WTC11 (cell line): ENCODE measurements around the gene SYNGAP1. TPM values are rescaled to one million over a fixed set of nuclear protein-coding genes. Genes with fewer than 3 reads are reported as not detected.
A peak's percentile ranks its signal among the peaks of the same experiment; 100 is the strongest.

ENCODE experiments used
- ATAC-seq: fragments of 200-7000 bp; cut with Tn5 transposase; 2 replicates; pipeline ENCODE4 v1.10.0; 2021; ENCODE audit warnings: mild to moderate bottlenecking, moderate library complexity
- CTCF ChIA-PET: fragments of 300-600 bp; sonication (Branson Sonifier 250); formaldehyde crosslinking; loops from one replicate; lab custom pipeline; 2021; ENCODE audit warnings: antibody characterized with exemption; lab: Charles Lee
- POLR2A ChIA-PET: fragments of 350-600 bp; sonication (Branson Sonifier 250); formaldehyde crosslinking; loops from one replicate; lab custom pipeline; 2021; ENCODE audit warnings: antibody characterized with exemption; lab: Charles Lee
- DNase-seq: peaks from one replicate; pipeline ENCODE4 v3.0.0; 2021; ENCODE audit warnings: low spot score
- H3K27ac Mint-ChIP-seq: 2 replicates; pipeline ENCODE4 v1.8.0; 2021; ENCODE audit warnings: mixed read lengths
- H3K27me3 Mint-ChIP-seq: 2 replicates; pipeline ENCODE4 v1.8.0; 2021; ENCODE audit warnings: low read depth, mild to moderate bottlenecking, moderate library complexity, mixed read lengths
- H3K36me3 Mint-ChIP-seq: 2 replicates; pipeline ENCODE4 v1.8.0; 2021; ENCODE audit warnings: mixed read lengths
- H3K4me1 Mint-ChIP-seq: 2 replicates; pipeline ENCODE4 v1.8.0; 2022; ENCODE audit warnings: mixed read lengths
- H3K4me3 Mint-ChIP-seq: 2 replicates; pipeline ENCODE4 v1.8.0; 2021; ENCODE audit warnings: mild to moderate bottlenecking, moderate library complexity, mixed read lengths
- H3K9me3 Mint-ChIP-seq: 2 replicates; pipeline ENCODE4 v1.8.0; 2021; ENCODE audit warnings: mixed read lengths
- CTCF ChIP-seq: fragments of 200-600 bp; IDR thresholded peaks from 2 replicates; pipeline ENCODE4 v1.8.0; 2022; ENCODE audit warnings: antibody characterized with exemption
- E2F5 ChIP-seq: sonication (generic); formaldehyde crosslinking; IDR thresholded peaks from 2 replicates; pipeline ENCODE4 v1.8.1; 2022; ENCODE audit warnings: mild to moderate bottlenecking, moderate library complexity, missing genetic modification reagents
- ESRRA ChIP-seq: sonication (generic); formaldehyde crosslinking; IDR thresholded peaks from 2 replicates; pipeline ENCODE4 v1.8.1; 2022; ENCODE audit warnings: mild to moderate bottlenecking, missing genetic modification reagents, borderline replicate concordance
- FOXP4 ChIP-seq: sonication (generic); formaldehyde crosslinking; IDR thresholded peaks from 2 replicates; pipeline ENCODE4 v1.8.0; 2022; ENCODE audit warnings: mild to moderate bottlenecking, missing genetic modification reagents
- GABPB1 ChIP-seq: sonication (generic); formaldehyde crosslinking; IDR thresholded peaks from 2 replicates; pipeline ENCODE4 v1.8.1; 2023; ENCODE audit warnings: mild to moderate bottlenecking, missing genetic modification reagents
- HMGXB4 ChIP-seq: sonication (generic); formaldehyde crosslinking; IDR thresholded peaks from 2 replicates; pipeline ENCODE4 v1.8.1; 2023; ENCODE audit warnings: mild to moderate bottlenecking, moderate library complexity, missing genetic modification reagents
- IRF1 ChIP-seq: sonication (generic); formaldehyde crosslinking; IDR thresholded peaks from 2 replicates; pipeline ENCODE4 v1.8.0; 2023; ENCODE audit warnings: missing genetic modification reagents
- IRF2 ChIP-seq: sonication (generic); formaldehyde crosslinking; IDR thresholded peaks from 2 replicates; pipeline ENCODE4 v1.8.0; 2022; ENCODE audit warnings: low read depth, missing genetic modification reagents, borderline replicate concordance
- KAT7 ChIP-seq: sonication (generic); formaldehyde crosslinking; IDR thresholded peaks from 2 replicates; pipeline ENCODE4 v1.8.1; 2023; ENCODE audit warnings: missing genetic modification reagents, mild to moderate bottlenecking, borderline replicate concordance
- MAX ChIP-seq: sonication (generic); formaldehyde crosslinking; IDR thresholded peaks from 2 replicates; pipeline ENCODE4 v1.8.0; 2022; ENCODE audit warnings: mild to moderate bottlenecking, missing genetic modification reagents
- MYBL2 ChIP-seq: sonication (generic); formaldehyde crosslinking; IDR thresholded peaks from 2 replicates; pipeline ENCODE4 v1.8.1; 2023; ENCODE audit warnings: mild to moderate bottlenecking, moderate library complexity, missing genetic modification reagents
- RELA ChIP-seq: sonication (generic); formaldehyde crosslinking; IDR thresholded peaks from 2 replicates; pipeline ENCODE4 v1.8.1; 2022; ENCODE audit warnings: missing genetic modification reagents, mild to moderate bottlenecking, borderline replicate concordance
- RORB ChIP-seq: fragments of 250-450 bp; sonication (Bioruptor Pico); IDR thresholded peaks from 2 replicates; pipeline ENCODE4 v1.9.0; 2021; ENCODE audit warnings: mild to moderate bottlenecking
- SP1 ChIP-seq: sonication (generic); formaldehyde crosslinking; conservative IDR thresholded peaks from 2 replicates; pipeline ENCODE4 v1.8.1; 2022; ENCODE audit warnings: missing genetic modification reagents
- USF1 ChIP-seq: sonication (generic); formaldehyde crosslinking; IDR thresholded peaks from 2 replicates; pipeline ENCODE4 v1.8.0; 2022; ENCODE audit warnings: mild to moderate bottlenecking, missing genetic modification reagents
- ZMAT4 ChIP-seq: fragments of 250-450 bp; sonication (Bioruptor Pico); IDR thresholded peaks from 2 replicates; pipeline ENCODE4 v1.9.0; 2021; ENCODE audit warnings: mild to moderate bottlenecking
- total RNA-seq: library from RNA; stranded (reverse); gene quantifications from 3 replicates; pipeline ENCODE4 v1.2.3, GENCODE V29; 2021

SYNGAP1 gene
- total RNA-seq, 1 experiment from 2014 or later: 139 TPM

- DNase-seq: peak; percentile 93
- H3K36me3 Mint-ChIP-seq: peaks cover 13% of the 10 kb centered on the region
- POLR2A ChIA-PET: interaction anchor here (0.7 to 1.3 kb wide), 5 partner anchors 8 to 108 kb away, joined by 3 to 6 read pairs (median 3); partner anchors contain the start of genes CUTA, ZBTB22 and ZBTB9
- TF ChIP-seq FOXP4: peak; percentile 38; the same call in 1 of the 2 replicates
- peak; percentile 56; the same call in 1 of the 2 replicates for TF ChIP-seq GABPB1 (CRISPR knock-in tag)
- TF ChIP-seq ESRRA: no peak
- no peak for TF ChIP-seq E2F5 (CRISPR knock-in tag)
- 0 out of 2 replicates have a peak, but pooled peaks have one; percentile 23 for TF ChIP-seq CTCF
- TF ChIP-seq HMGXB4 (CRISPR knock-in tag): 0 out of 2 replicates have a peak, but pooled peaks have one; percentile 44
- peak; percentile 80 for TF ChIP-seq SP1 (CRISPR knock-in tag)
- 0 out of 2 replicates have a peak, but pooled peaks have one; percentile 43 for TF ChIP-seq KAT7
- TF ChIP-seq MAX (CRISPR knock-in tag): peak; percentile 31; the same call in 1 of the 2 replicates
- TF ChIP-seq MYBL2 (CRISPR knock-in tag): no peak
- H3K9me3 Mint-ChIP-seq: no peaks in the 10 kb centered on the region
- no peaks in the 10 kb centered on the region; the same call in 1 of the 2 replicates for H3K27me3 Mint-ChIP-seq
- CTCF ChIA-PET: interaction anchor here (0.6 to 2.7 kb wide), 26 partner anchors 8 to 1905 kb away, joined by 3 to 21 read pairs (median 4); partner anchors contain the start of genes B3GALT4, BAK1, CUTA and KIFC1
- peak overlapping the region; percentile 85 for H3K4me3 Mint-ChIP-seq
- H3K4me1 Mint-ChIP-seq: peaks cover 74% of the 10 kb centered on the region
- peak; percentile 76 for ATAC-seq
- H3K27ac Mint-ChIP-seq: peak overlapping the region; percentile 93
Observed at GRCh38 chr6:33425668-33426577, 6.1 kb downstream of the SYNGAP1 start.

- ATAC-seq (no peak), DNase-seq (no peak)
- POLR2A ChIA-PET: interaction anchor here (0.7 to 1.3 kb wide), 3 partner anchors 9 to 109 kb away, joined by 3 to 6 read pairs (median 4); partner anchors contain the start of genes CUTA and ZBTB22
Observed at GRCh38 chr6:33426590-33427511, 7.0 kb downstream of the SYNGAP1 start.

More at GRCh38 chr6:33426590-33427511, 7.0 kb downstream of the SYNGAP1 start:
- CTCF ChIA-PET: interaction anchor here (0.6 to 2.7 kb wide), 20 partner anchors 9 to 428 kb away, joined by 3 to 21 read pairs (median 4); partner anchors contain the start of genes B3GALT4, BAK1, CUTA and KIFC1
- TF ChIP-seq IRF2 (CRISPR knock-in tag) (no peak), ZMAT4 (CRISPR knock-in tag) (no peak), IRF1 (CRISPR knock-in tag) (no peak), RELA (no peak), USF1 (CRISPR knock-in tag) (no peak), RORB (CRISPR knock-in tag) (no peak)
- H3K27me3 Mint-ChIP-seq: no peaks in the 10 kb centered on the region; the same call in 1 of the 2 replicates
- H3K27ac Mint-ChIP-seq: peak overlapping the region; percentile 33; the same call in 1 of the 2 replicates
- H3K4me1 Mint-ChIP-seq: peaks cover 69% of the 10 kb centered on the region
- H3K4me3 Mint-ChIP-seq: peak overlapping the region; percentile 85
- H3K36me3 Mint-ChIP-seq: peaks cover 13% of the 10 kb centered on the region
- H3K9me3 Mint-ChIP-seq: no peaks in the 10 kb centered on the region
